Measurements from ENCODE around the gene TRIM33.

- TF ChIP-seq CTCF (IDR thresholded peaks at IDR 0.05) (no peak), POLR2A (IDR thresholded peaks at IDR 0.05) (no peak)
These were observed 48.0 kb downstream of the TRIM33 start for GRCh38 chr1:114462963-114463362.

Measured in body of pancreas (tissue), 4 donors.